ENCODE measurements around the gene BTD. TPM values are rescaled to one million over a fixed set of nuclear protein-coding genes. Genes with fewer than 3 reads are reported as not detected.
A peak's percentile ranks its signal among the peaks of the same experiment; 100 is the strongest.
"Not testable (repeated sequence)": the region's sequence is repeated elsewhere in the genome, so short reads cannot be mapped to it uniquely, and the experiment has no call there.

BTD gene
- total RNA-seq, 1 donor from 2014 or later: 2.6 TPM

DNA sequence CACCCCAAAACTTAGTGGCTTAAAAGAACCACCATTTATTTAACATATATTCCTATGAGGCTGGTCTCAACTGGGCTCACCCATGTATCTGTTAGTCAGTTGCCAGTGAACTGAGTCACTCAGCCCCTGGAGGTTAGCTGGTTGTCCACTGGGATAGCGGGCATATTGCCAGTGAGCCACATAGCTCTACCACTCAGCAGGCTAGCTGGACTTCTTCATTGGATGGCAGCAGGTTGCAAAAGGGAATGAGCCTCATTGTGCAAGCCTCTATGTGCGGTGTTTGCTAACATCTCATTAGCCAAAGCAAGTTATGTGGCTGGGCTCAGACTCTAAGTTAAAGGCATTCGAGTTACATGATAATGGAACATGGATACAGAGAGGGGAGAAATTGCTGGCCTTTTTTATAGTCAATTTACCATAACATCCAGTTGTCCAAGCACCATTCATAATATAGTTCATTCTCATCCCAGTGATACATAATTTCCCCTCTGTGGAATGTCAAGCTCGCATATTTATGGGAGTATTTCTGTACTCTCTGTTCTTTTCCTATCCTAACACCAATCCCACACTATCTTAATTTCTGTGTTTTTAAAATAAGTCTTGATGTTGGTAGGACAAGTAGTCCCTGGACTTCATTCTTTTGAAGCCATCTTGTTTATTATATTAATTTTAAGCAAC is 8.7 kb downstream of the BTD start:
- DNase-seq (ENCODE audit: low spot score): no peak
- H3K27ac Mint-ChIP-seq: no peak overlapping the region
- H3K9me3 Mint-ChIP-seq: no peaks in the 10 kb centered on the region
- peaks cover 10% of the 10 kb centered on the region for H3K27me3 Mint-ChIP-seq (ENCODE audit: insufficient read depth)
- H3K36me3 Mint-ChIP-seq (ENCODE audit: low read depth): no peaks in the 10 kb centered on the region
- intact Hi-C loops (cut with micrococcal nuclease): no loop called here
- no peak overlapping the region for H3K4me3 Mint-ChIP-seq
- H3K4me1 Mint-ChIP-seq (ENCODE audit: low read depth): no peaks in the 10 kb centered on the region

DNA sequence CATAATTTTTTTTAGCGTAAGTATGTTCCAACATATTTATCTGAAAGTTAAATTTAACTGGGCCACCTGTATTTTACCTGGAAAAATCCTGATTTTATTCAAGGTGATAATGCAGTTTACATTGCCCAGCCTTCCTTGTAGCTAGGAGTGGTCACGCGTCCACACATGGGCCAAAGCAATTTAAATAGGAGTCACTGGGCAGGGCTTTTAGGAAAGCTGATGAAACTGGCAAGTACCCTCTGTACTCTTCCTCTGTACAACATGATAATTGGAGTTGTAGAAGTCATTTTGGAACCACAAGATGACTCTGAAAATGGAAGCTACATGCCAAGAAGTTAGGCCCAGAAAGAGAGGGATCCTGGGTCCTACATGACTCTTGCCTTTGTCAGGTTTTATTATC is 9.5 kb downstream of the BTD start:
- H3K36me3 Mint-ChIP-seq (ENCODE audit: low read depth): peaks cover 2% of the 10 kb centered on the region
- peaks cover 10% of the 10 kb centered on the region for H3K27me3 Mint-ChIP-seq (ENCODE audit: insufficient read depth)
- intact Hi-C loops (cut with micrococcal nuclease): no loop called here
- H3K27ac Mint-ChIP-seq: no peak overlapping the region
- H3K9me3 Mint-ChIP-seq: no peaks in the 10 kb centered on the region
- no peaks in the 10 kb centered on the region for H3K4me1 Mint-ChIP-seq (ENCODE audit: low read depth)
- no peak for DNase-seq (ENCODE audit: low spot score)
- no peak overlapping the region for H3K4me3 Mint-ChIP-seq

DNA sequence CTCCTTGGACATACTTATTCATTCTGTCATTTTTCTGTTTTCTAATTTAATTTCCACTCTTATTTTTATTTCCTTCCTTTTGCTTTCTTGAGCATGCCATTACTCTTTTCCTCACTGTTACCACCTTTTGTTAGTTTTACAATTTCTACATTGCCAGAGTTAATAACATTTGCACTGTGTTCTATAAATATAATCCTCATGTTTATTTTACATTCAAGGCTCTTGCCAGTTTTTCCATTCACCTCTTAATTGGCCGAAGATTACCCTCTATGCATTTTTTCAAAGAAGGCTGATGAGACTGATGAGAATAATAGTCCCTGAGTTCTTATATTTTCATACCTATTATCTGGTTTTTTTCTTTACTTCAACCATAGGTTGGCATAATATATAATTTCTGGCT is 10.5 kb downstream of the BTD start:
- DNase-seq (ENCODE audit: low spot score): no peak
- H3K4me1 Mint-ChIP-seq (ENCODE audit: low read depth): no peaks in the 10 kb centered on the region
- no peak overlapping the region for H3K27ac Mint-ChIP-seq
- peaks cover 10% of the 10 kb centered on the region for H3K27me3 Mint-ChIP-seq (ENCODE audit: insufficient read depth)
- H3K36me3 Mint-ChIP-seq (ENCODE audit: low read depth): peaks cover 2% of the 10 kb centered on the region
- peaks cover under 1% of the 10 kb centered on the region for H3K9me3 Mint-ChIP-seq
- intact Hi-C loops (cut with micrococcal nuclease): no loop called here
- H3K4me3 Mint-ChIP-seq: no peak overlapping the region

DNA sequence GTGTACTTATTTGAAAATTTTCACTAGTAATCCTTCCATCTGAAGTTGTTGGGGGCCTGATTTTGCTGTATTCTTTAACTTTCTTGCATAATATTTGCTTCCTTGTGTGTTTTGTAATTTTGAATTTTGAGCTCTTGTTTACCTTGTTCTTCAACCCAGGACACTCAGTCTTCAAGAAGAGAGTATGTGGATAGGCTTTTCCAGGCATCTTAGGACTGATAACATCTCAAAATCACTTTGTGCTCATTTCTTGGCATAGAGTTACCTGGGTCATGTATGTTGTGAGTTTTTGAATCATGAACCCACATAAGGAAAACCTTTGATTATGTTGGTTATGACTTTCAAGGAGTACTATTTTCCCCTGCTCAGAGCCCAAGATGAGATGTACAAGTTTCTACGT is 13.4 kb downstream of the BTD start:
- Mint-ChIP-seq H3K27ac (no peak overlapping the region), H3K9me3 (peaks cover 17% of the 10 kb centered on the region), H3K4me1 (ENCODE audit: low read depth) (no peaks in the 10 kb centered on the region), H3K27me3 (ENCODE audit: insufficient read depth) (peaks cover 10% of the 10 kb centered on the region), H3K4me3 (no peak overlapping the region), H3K36me3 (ENCODE audit: low read depth) (peaks cover 12% of the 10 kb centered on the region)
- intact Hi-C loops (cut with micrococcal nuclease): no loop called here
- no peak for DNase-seq (ENCODE audit: low spot score)

DNA sequence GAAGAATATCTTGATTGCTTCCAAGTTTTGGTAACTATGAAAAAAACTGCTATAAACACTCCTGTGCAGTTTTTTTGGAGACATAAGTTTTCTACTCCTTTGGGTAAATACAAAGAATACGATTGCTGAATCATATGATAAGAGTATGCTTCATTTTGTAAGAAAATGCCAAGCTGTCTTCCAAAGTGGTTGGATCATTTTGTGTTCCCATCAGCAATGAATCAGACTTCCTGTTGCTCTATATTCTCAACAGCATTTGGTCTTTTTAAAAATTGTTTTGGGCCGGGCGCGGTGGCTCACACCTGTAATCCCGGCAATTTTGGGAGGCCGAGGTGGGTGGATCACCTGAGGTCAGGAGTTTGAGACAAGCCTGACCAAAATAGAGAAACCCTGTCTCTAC is 14.5 kb downstream of the BTD start:
- H3K36me3 Mint-ChIP-seq (ENCODE audit: low read depth): peaks cover 15% of the 10 kb centered on the region
- H3K9me3 Mint-ChIP-seq: peaks cover 26% of the 10 kb centered on the region
- peaks cover 10% of the 10 kb centered on the region for H3K27me3 Mint-ChIP-seq (ENCODE audit: insufficient read depth)
- DNase-seq (ENCODE audit: low spot score): no peak
- intact Hi-C loops (cut with micrococcal nuclease): no loop called here
- no peak overlapping the region for H3K4me3 Mint-ChIP-seq
- no peak overlapping the region for H3K27ac Mint-ChIP-seq
- no peaks in the 10 kb centered on the region for H3K4me1 Mint-ChIP-seq (ENCODE audit: low read depth)

DNA sequence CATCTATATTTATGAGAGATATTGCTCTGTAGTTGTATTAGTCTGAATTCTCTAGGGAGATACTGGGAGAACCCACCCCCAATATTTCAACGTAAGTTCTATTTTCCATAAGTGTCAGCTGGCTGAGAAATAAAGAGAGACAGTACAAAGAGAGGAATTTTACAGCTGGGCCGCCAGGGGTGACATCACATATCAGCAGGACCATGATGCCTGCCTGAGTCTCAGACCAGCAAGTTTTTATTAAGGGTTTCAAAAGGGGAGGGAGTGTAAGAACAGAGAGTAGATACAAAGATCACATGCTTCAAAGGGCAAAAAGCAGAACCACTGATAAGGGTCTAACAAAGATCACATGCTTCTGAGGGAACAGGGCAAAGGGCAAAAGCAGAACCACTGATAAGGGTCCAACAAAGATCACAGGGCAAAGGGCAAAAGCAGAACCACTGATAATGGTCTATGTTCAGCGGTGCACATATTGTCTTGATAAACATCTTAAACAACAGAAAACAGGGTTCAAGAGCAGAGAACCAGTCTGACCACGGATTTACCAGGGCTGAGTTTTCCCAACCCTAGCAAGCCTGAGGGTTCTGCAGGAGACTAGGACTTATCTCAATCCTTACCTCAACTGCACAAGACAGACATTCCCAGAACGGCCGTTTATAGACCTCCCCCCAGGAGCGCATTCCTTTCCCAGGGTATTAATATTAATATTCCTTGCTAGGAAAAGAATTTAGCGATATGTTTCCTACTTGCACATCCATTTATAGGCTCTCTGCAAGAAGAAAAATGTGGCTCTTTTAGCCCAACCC is 18.3 kb downstream of the BTD start:
- intact Hi-C loops (cut with micrococcal nuclease); H3K27ac Mint-ChIP-seq; DNase-seq (ENCODE audit: low spot score); H3K4me3 Mint-ChIP-seq; H3K27me3 Mint-ChIP-seq (ENCODE audit: insufficient read depth): not testable (repeated sequence)
- Mint-ChIP-seq H3K4me1 (ENCODE audit: low read depth) (peaks cover 17% of the 10 kb centered on the region), H3K9me3 (peaks cover 50% of the 10 kb centered on the region), H3K36me3 (ENCODE audit: low read depth) (peaks cover 32% of the 10 kb centered on the region)

DNA sequence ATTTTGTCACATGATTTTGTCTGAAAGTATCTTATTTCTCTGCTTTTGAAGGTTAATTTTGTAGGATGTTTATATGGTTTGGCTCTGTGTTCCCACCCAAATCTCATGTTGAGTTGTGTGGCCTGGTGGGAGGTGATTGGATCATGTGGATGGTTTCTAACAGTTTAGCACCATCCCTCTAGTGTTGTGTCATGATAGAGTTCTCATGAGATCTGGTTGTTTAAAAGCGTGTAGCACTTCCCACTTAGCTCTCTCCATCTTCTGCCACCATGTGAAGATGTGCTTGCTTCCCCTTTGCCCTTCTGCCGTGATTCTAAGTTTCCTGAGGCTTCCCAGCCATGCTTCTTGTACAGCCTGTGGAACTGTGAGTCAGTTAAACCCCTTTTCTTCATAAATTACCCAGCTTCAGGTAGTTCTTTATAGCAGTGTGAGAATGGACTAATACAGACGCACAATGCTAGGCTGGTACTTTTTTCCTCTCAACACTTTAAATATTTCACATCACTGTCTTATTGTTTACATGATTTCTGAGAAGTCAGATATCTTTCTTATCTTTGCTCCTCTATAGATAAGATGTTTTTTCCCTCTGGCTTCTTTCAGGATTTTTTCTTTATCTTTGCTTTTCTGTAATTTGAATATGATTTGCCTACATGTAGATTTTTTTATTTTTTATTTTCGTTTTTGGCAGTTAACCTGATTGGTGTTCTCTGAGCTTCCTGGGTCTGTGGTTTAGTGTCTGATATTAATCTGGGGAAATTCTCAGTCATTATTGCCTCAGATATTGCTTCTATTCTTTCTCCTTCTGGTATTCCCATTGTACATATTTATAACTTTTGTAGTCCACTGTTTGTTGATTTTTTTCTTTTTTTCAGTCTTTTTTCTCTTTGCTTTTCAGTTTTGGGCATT is 22.2 kb downstream of the BTD start:
- Mint-ChIP-seq H3K4me1 (ENCODE audit: low read depth) (peaks cover 24% of the 10 kb centered on the region), H3K9me3 (peaks cover 45% of the 10 kb centered on the region), H3K27ac (peak overlapping the region; percentile 29), H3K36me3 (ENCODE audit: low read depth) (peaks cover 31% of the 10 kb centered on the region), H3K4me3 (peak overlapping the region; percentile 24), H3K27me3 (ENCODE audit: insufficient read depth) (no peaks in the 10 kb centered on the region)
- intact Hi-C loops (cut with micrococcal nuclease): no loop called here
- DNase-seq (ENCODE audit: low spot score): no peak

DNA sequence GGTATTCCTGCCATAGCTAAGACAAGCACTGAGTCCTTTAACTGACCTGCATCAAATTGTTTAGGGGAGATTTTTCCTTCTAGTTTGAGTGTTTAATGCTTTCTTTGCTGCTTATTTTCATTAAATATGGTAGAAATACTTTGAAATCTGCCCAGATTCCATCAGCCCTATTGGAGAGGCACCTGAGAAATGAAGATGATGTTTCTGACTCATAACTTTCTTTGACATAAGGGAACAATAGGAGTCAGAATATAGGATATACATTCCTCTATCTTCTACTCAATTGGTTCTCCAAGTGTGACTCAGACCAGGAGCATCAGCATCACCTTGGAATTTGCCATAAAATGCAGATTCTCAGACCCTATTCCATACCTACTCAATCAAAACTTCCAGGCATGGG is 27.4 kb downstream of the BTD start:
- DNase-seq (ENCODE audit: low spot score): no peak
- Mint-ChIP-seq H3K27me3 (ENCODE audit: insufficient read depth) (no peaks in the 10 kb centered on the region), H3K9me3 (peaks cover 7% of the 10 kb centered on the region), H3K27ac (no peak overlapping the region), H3K4me3 (no peak overlapping the region), H3K36me3 (ENCODE audit: low read depth) (peaks cover 7% of the 10 kb centered on the region), H3K4me1 (ENCODE audit: low read depth) (peaks cover 55% of the 10 kb centered on the region)
- intact Hi-C loops (cut with micrococcal nuclease): no loop called here

DNA sequence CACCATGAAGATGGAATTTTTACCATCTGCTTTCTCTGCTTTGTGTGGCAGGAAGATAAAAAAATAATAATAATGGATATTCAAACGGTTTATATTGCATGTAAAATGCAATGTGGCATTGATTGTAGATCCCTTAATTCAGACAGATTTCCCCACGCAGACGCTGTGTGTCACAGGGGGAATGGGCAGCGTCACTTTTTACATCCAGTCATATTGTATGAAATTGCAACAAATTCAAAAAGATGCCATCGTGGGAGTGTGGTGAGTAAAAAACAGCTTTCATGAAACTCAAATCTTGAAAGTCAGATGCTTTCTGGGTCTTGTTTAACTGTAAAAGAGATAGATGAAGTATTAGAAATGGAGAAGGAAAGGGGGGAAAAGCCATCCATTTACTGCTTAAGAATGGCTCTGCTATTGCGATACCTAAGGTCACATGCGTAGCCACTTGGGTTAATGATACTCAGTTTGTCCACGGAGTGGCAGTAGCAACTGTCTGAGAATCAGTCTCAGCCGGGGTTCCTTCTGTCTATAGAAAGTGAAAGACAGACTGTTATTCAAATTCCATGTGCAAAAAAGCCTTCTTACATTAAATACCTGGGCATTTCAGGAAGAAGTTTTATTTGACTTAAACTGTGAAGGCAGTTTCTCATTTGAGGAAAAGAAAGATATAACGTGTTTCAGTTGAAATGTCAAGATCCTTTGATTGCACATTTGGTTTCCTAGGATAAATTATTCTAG is 28.5 kb downstream of the BTD start:
- peak overlapping the region; percentile 62 for H3K27ac Mint-ChIP-seq
- peak; percentile 69 for DNase-seq (ENCODE audit: low spot score)
- intact Hi-C loops (cut with micrococcal nuclease): loop anchor here (1.0 to 10.0 kb wide), 9 partner anchors 17 to 617 kb away; partner anchors contain the start of genes ANKRD28, BTD and HACL1
- H3K4me1 Mint-ChIP-seq (ENCODE audit: low read depth): peaks cover 49% of the 10 kb centered on the region
- no peaks in the 10 kb centered on the region for H3K36me3 Mint-ChIP-seq (ENCODE audit: low read depth)
- H3K27me3 Mint-ChIP-seq (ENCODE audit: insufficient read depth): no peaks in the 10 kb centered on the region
- peak overlapping the region; percentile 48 for H3K4me3 Mint-ChIP-seq
- H3K9me3 Mint-ChIP-seq: no peaks in the 10 kb centered on the region

DNA sequence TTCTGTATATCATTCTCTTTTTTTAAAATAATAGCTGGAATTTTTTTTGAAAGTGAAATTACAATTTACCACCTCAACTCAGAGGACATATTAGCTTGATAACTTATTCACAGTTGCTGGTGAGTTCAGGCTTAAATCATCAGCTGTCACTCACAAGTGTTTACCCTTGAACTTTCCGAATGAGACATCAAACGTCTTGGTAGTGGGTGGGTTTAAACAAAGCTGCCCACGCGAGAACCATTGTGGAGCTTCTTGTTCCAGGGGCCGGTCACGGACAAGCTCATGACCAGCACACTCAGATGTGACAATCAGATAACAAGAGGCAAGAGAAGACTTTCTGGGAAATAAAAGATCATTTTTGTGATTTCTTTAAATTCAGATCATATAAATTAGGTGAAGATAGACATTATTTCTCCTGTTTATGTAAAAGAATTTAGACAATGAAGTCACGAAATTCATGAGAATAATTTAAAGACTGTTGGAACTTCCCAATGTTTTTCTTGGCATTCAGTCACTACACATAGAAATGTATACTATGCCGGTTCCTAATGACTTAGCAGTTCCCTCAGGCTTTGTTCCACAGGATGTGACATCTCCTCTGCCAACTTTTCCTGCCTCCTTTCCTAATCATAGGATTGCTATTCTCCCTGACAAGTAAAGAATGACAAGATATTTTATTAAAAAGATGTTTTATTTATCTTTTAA is 29.3 kb downstream of the BTD start:
- intact Hi-C loops (cut with micrococcal nuclease): loop anchor here (1.0 to 10.0 kb wide), 9 partner anchors 16 to 617 kb away; partner anchors contain the start of genes ANKRD28, BTD and HACL1
- no peak for DNase-seq (ENCODE audit: low spot score)
- Mint-ChIP-seq H3K9me3 (no peaks in the 10 kb centered on the region), H3K27me3 (ENCODE audit: insufficient read depth) (no peaks in the 10 kb centered on the region), H3K4me1 (ENCODE audit: low read depth) (peaks cover 51% of the 10 kb centered on the region), H3K27ac (peak overlapping the region; percentile 62), H3K36me3 (ENCODE audit: low read depth) (no peaks in the 10 kb centered on the region), H3K4me3 (peak overlapping the region; percentile 17)

DNA sequence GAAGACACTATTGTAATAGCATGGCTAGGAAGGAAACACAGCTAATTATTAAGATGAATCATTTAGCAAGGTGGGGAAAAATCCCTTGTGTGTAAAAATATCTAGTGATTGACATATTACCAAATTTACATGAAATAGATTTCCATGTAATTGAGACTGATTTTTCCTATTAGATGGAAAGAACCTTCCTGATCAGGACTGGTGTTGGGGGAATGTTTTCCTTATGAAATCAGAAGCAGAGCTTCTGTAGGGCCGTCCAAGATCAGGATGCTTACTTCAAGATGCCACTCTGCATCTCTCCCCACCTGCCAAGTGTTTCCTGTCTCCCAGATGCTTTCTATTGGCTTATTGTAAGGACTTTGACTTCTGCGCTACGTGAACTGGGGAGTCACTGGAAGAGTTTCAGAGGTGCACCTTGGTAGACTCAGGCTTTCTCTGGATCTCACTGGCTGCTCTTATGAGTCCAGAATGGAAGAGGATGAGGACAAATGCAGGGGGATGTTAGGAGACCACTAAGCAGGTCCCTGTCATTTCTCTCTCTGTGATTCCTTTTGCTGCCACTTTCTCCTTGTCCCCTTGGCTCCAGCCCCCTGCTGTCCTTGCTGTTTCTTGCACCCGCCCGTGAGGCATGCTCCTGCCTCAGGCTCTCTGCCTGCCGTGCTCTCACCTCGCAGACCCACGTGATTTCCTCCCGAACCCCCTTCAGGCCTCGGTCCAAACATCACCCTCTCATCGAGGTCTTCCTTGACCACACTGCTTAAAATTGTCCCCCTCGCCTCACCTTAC is 30.1 kb downstream of the BTD start:
- Mint-ChIP-seq H3K4me1 (ENCODE audit: low read depth) (peaks cover 53% of the 10 kb centered on the region), H3K27me3 (ENCODE audit: insufficient read depth) (no peaks in the 10 kb centered on the region), H3K36me3 (ENCODE audit: low read depth) (no peaks in the 10 kb centered on the region), H3K9me3 (no peaks in the 10 kb centered on the region), H3K27ac (no peak overlapping the region), H3K4me3 (no peak overlapping the region)
- intact Hi-C loops (cut with micrococcal nuclease): loop anchor here (2.0 to 10.0 kb wide), 3 partner anchors 15 to 547 kb away; no protein-coding TSS in a partner anchor
- no peak for DNase-seq (ENCODE audit: low spot score)
